Activated CD8-positive, alpha-beta T cell treated with anti-CD3 and anti-CD28 coated beads, Interleukin-2, amount 10 ng/mL, durations not matched to agents 7 days and 5 days (primary cell): ENCODE measurements around the gene KRTAP10-1. TPM values are rescaled to one million over a fixed set of nuclear protein-coding genes. Genes with fewer than 3 reads are reported as not detected.
"Not testable (repeated sequence)": the region's sequence is repeated elsewhere in the genome, so short reads cannot be mapped to it uniquely, and the experiment has no call there.

Experiments used
- ATAC-seq: fragments of 150-1000 bp; cut with Tn5 transposase; one replicate; pipeline ENCODE4 v1.10.0; 2021; ENCODE audit warnings: moderate library complexity
- CTCF ChIA-PET: fragments of 350-600 bp; sonication (Branson Sonifier 250); formaldehyde crosslinking; loops from one replicate; lab custom pipeline; 2021; ENCODE audit warnings: antibody characterized with exemption; lab: Charles Lee
- POLR2A ChIA-PET: fragments of 350-600 bp; sonication (Branson Sonifier 250); formaldehyde crosslinking; loops from one replicate; lab custom pipeline; 2021; ENCODE audit warnings: antibody characterized with exemption; lab: Charles Lee
- DNase-seq: peaks from one replicate; pipeline ENCODE4 v3.0.0-alpha.2; 2020
- H3K27ac Mint-ChIP-seq: one replicate; pipeline ENCODE4 v1.8.0; 2021; ENCODE audit warnings: mild to moderate bottlenecking, mixed read lengths
- H3K27me3 Mint-ChIP-seq: one replicate; pipeline ENCODE4 v1.8.0; 2021; ENCODE audit warnings: low read depth, mixed read lengths
- H3K36me3 Mint-ChIP-seq: one replicate; pipeline ENCODE4 v1.8.0; 2021; ENCODE audit warnings: low read depth, mixed read lengths
- H3K4me1 Mint-ChIP-seq: one replicate; pipeline ENCODE4 v1.8.0; 2021; ENCODE audit warnings: low read depth, mixed read lengths
- H3K4me3 Mint-ChIP-seq: one replicate; pipeline ENCODE4 v1.8.0; 2021; ENCODE audit warnings: mild to moderate bottlenecking, mixed read lengths
- H3K9me3 Mint-ChIP-seq: one replicate; pipeline ENCODE4 v1.8.0; 2022; ENCODE audit warnings: mixed read lengths; ENCODE audit not compliant: insufficient read depth
- total RNA-seq, 2 experiments: library from RNA; stranded (reverse); gene quantifications; one replicate each; pipeline ENCODE4 v1.2.3, GENCODE V29; 2021

The KRTAP10-1 gene
- total RNA-seq, 2 experiments from 2014 or later: not detected

DNA sequence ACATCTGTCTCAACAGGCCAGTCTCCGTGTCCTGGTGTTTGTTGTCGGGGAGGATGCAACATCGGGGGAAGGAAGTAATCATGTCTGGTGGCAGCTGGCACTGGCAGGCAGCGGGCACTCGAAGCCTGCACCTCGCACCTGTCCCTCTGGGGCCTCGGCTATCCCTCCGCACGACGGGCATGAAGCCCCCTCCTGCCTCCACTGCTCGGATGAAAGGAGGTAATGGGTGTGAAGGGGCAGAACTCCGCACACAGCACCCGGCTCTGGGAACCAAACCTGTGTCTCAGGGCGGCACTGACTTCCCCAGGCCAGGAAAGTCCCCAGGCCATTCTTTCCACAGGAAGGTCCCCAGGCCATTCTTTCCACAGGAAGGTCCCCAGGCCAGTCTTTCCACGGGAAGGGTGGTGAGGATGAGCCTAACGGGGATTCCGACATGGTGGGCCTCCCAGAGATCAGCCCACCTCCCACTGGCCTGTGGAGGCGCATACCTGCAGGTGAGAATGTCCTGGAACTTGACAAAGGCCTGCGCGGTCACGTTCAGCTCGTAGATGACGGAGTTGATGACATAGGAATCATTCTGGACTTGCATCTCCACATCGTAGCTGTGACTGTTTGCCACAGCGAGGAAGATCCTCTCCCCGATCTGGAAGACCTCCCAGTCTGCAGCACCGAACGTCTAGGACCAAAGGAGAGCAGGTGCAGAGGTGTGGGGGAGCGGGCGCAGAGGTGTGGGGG is 31.1 kb downstream of the KRTAP10-1 start:
- H3K27ac Mint-ChIP-seq: no peak overlapping the region
- H3K36me3 Mint-ChIP-seq: no peaks in the 10 kb centered on the region
- no peaks in the 10 kb centered on the region for H3K27me3 Mint-ChIP-seq
- no peaks in the 10 kb centered on the region for H3K9me3 Mint-ChIP-seq
- DNase-seq (no peak), ATAC-seq (no peak)
- H3K4me1 Mint-ChIP-seq: peaks cover 6% of the 10 kb centered on the region
- ChIA-PET CTCF (interaction anchor here (0.8 kb wide), 1 partner anchor 284 kb away, joined by 3 read pairs; no protein-coding TSS in a partner anchor), POLR2A (no interaction called here)
- H3K4me3 Mint-ChIP-seq: no peak overlapping the region

DNA sequence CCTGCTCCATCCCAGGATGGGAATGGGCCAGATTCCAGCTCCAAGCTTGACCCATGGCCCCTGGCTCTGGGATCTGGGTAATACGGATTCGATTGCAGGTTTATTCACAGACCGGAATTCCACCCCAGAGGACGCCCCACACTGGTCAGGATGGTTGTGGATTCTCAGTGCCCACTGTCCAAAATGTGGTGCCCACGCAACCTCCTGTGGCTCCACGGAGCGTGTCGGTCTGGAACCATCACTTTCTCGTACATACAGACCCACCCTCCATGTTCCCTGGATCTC is 31.6 kb downstream of the KRTAP10-1 start:
- ChIA-PET CTCF (interaction anchor here (1.4 kb wide), 1 partner anchor 285 kb away, joined by 4 read pairs; no protein-coding TSS in a partner anchor), POLR2A (no interaction called here)
- peaks cover 8% of the 10 kb centered on the region for H3K4me1 Mint-ChIP-seq
- no peak overlapping the region for H3K4me3 Mint-ChIP-seq
- H3K9me3 Mint-ChIP-seq: no peaks in the 10 kb centered on the region
- no peak overlapping the region for H3K27ac Mint-ChIP-seq
- H3K27me3 Mint-ChIP-seq: no peaks in the 10 kb centered on the region
- H3K36me3 Mint-ChIP-seq: no peaks in the 10 kb centered on the region
- DNase-seq: no peak
- ATAC-seq: no peak

DNA sequence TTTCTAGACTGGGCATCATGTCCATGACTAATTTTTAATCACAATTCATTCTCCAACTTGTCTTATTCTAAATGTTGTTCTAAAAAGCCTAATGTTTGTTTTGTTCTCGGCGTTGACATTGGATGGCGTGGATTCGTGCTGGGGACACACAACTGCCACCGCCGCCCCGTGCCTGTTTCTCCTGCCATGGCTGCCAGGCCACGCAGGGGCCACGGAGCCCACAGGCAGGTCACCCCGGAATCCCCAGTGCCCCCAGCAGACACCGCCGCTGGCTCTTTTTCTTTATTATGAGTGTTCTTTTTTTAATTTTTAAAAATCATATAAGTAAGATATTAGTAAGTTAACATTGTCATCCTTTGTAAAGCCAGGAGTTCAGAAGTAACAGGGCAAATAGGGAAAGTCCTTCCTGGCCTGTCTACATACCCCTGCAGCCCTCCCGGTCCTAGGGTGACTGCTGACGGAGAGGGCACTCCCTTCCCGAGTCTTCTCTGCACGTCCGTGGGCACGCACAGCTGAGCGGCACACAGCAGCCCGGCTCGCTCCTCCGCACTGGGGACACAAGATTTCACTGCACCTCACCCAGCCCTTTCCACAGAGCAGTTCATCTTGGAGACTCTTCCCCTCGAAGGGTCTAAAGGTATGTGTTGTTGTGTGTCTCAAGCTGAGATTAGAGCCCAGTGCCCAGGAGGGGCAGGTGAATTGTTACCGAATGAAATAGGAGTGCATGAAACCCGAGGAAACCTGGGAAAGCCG is 32.1 kb downstream of the KRTAP10-1 start:
- ATAC-seq (no peak), DNase-seq (no peak)
- Mint-ChIP-seq H3K27me3 (no peaks in the 10 kb centered on the region), H3K36me3 (no peaks in the 10 kb centered on the region), H3K27ac (no peak overlapping the region), H3K4me3 (no peak overlapping the region), H3K9me3 (no peaks in the 10 kb centered on the region), H3K4me1 (peaks cover 8% of the 10 kb centered on the region)
- ChIA-PET POLR2A (no interaction called here), CTCF (interaction anchor here (1.4 kb wide), 1 partner anchor 286 kb away, joined by 4 read pairs; no protein-coding TSS in a partner anchor)

DNA sequence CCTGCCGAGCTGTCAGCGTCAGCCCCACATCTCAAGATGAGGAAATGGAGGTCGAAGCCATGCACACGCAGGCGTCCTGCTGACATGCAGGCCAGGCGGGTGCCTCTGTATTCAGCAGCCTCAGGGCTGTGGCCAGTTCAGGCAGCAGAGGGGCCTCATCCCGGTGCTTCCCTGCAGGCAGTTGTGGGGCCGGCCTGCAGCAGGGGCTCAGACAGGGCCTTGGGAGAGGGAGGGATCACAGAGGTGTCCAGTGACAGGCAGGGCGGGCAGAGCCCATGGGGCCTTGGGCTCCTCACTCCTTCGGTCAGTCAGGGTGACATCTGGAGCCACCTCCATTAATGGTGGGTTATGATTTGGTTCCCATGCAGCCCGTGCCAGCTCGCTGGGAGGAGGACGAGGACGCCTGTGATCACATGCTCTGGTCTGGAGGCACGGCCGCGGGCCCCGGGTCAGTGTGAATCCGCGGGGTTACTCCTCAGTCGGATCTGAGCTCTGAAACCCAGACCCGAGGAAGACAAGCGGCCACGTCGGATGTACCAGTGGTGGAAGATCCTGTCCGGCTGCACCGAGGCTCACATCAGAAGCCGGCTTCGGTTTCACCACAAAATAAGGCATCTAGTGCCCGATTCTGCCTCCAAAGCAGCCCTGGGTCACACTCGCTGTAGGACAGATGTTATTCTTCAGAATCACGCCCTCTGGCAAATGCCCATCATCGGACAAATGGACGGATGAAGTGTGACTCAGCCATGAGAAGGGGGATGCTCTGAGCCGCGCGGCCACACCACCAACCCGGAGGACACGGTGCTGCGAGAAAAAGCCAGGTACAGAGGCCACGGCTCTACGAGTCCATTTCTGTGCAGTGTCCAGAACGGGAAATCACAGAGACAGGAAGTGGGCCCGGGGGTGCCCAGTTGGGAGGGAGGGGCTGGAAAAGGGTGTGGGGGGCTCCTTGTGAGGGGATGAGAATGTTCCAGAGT is 33.4 kb downstream of the KRTAP10-1 start:
- no peak overlapping the region for H3K4me3 Mint-ChIP-seq
- no peak overlapping the region for H3K27ac Mint-ChIP-seq
- DNase-seq: no peak
- H3K4me1 Mint-ChIP-seq: peaks cover 8% of the 10 kb centered on the region
- ChIA-PET POLR2A (no interaction called here), CTCF (interaction anchor here (1.2 to 1.4 kb wide), 3 partner anchors 18 to 287 kb away, joined by 3 to 6 read pairs (median 4); no protein-coding TSS in a partner anchor)
- no peaks in the 10 kb centered on the region for H3K27me3 Mint-ChIP-seq
- no peak for ATAC-seq
- no peaks in the 10 kb centered on the region for H3K9me3 Mint-ChIP-seq
- H3K36me3 Mint-ChIP-seq: no peaks in the 10 kb centered on the region

DNA sequence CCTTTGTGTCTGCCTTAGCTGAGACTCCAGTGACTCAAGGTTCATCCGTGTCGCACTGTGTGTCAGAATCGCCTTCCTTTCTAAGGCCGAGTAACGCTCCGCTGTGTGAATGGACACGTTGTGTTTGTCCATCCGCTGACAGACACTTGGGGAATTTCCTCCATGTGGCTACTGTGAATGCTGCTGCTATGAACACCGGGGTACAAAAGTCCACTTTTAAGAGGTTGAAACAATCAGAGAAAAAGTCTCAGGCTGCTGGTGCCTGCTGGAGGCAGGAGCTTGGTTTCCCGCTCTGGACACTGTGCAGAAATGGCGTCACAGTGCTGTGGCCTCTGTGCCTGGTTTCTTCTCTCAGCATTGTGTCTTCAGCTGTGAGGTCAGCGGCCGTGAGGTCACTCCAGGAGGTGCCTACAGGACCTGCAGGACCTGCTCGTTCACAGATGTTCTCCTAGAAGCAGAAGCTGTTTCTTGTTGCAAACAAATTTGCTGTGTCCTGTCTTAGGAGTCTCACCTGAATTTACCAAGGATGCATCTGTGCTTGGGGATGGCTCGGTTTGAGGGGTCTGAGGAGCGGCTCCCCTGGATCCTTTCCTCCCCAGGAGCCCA is 34.2 kb downstream of the KRTAP10-1 start:
- H3K27me3 Mint-ChIP-seq: no peaks in the 10 kb centered on the region
- ChIA-PET POLR2A (no interaction called here), CTCF (interaction anchor here (1.2 to 1.3 kb wide), 2 partner anchors 17 to 287 kb away, joined by 3 to 6 read pairs; no protein-coding TSS in a partner anchor)
- ATAC-seq (no peak), DNase-seq (no peak)
- H3K4me1 Mint-ChIP-seq: peaks cover 8% of the 10 kb centered on the region
- H3K36me3 Mint-ChIP-seq: no peaks in the 10 kb centered on the region
- no peak overlapping the region for H3K27ac Mint-ChIP-seq
- no peak overlapping the region for H3K4me3 Mint-ChIP-seq
- no peaks in the 10 kb centered on the region for H3K9me3 Mint-ChIP-seq

DNA sequence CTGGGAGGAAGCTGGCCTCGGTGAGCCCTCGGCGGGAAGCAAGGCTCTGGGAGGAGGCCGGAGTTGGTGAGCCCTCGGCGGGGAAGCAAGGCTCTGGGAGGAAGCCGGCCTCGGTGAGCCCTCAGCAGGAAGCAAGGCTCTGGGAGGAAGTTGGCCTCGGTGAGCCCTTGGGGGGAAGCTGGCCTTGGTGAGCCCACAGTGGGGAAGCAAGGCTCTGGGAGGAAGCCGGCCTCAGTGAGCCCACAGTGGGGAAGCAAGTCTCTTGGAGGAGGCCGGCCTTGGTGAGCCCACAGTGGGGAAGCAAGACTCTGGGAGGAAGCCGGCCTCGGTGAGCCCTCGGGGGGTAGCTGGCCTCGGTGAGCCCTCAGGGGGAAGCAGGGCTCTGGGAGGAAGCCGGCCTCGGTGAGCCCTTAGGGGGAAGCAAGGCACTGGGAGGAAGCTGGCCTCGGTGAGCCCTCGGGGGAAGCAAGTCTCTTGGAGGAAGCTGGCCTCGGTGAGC is 36.0 kb downstream of the KRTAP10-1 start:
- Mint-ChIP-seq H3K27me3 (no peaks in the 10 kb centered on the region), H3K4me3 (no peak overlapping the region), H3K36me3 (no peaks in the 10 kb centered on the region), H3K27ac (peak overlapping the region; percentile 70), H3K9me3 (no peaks in the 10 kb centered on the region), H3K4me1 (peaks cover 7% of the 10 kb centered on the region)
- peak; percentile 31 for DNase-seq
- ChIA-PET CTCF (interaction anchor here (1.5 kb wide), 1 partner anchor 16 kb away, joined by 5 read pairs; no protein-coding TSS in a partner anchor), POLR2A (no interaction called here)
- no peak for ATAC-seq

DNA sequence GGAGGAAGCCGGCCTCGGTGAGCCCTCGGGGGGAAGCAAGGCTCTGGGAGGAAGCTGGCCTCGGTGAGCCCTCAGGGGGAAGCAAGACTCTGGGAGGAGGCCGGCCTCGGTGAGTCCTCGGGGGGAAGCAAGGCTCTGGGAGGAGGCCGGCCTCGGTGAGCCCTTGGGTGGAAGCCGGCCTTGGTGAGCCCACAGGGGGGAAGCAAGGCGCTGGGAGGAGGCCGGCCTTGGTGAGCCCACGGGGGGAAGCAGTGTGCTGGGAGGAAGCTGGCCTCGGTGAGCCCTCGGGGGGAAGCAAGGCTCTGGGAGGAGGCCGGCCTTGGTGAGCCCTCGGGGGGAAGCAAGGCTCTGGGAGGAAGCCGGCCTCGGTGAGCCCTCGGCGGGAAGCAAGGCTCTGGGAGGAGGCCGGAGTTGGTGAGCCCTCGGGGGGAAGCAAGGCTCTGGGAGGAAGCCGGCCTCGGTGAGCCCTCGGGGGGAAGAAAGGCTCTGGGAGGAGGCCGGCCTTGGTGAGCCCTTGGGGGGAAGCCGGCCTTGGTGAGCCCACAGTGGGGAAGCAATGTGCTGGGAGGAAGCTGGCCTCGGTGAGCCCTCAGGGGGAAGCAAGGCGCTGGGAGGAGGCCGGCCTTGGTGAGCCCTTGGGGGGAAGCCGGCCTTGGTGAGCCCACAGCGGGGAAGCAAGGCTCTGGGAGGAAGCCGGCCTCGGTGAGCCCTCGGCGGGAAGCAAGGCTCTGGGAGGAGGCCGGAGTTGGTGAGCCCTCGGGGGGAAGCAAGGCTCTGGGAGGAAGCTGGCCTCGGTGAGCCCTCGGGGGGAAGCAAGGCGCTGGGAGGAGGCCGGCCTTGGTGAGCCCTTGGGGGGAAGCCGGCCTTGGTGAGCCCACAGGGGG is 36.7 kb downstream of the KRTAP10-1 start:
- ATAC-seq, H3K9me3 Mint-ChIP-seq, POLR2A ChIA-PET, H3K27me3 Mint-ChIP-seq, H3K36me3 Mint-ChIP-seq, H3K4me1 Mint-ChIP-seq, DNase-seq, H3K4me3 Mint-ChIP-seq: not testable (repeated sequence)
- CTCF ChIA-PET: interaction anchor here (1.0 to 1.5 kb wide), 2 partner anchors 15 to 240 kb away, joined by 3 to 5 read pairs; no protein-coding TSS in a partner anchor
- peak overlapping the region; percentile 46 for H3K27ac Mint-ChIP-seq

DNA sequence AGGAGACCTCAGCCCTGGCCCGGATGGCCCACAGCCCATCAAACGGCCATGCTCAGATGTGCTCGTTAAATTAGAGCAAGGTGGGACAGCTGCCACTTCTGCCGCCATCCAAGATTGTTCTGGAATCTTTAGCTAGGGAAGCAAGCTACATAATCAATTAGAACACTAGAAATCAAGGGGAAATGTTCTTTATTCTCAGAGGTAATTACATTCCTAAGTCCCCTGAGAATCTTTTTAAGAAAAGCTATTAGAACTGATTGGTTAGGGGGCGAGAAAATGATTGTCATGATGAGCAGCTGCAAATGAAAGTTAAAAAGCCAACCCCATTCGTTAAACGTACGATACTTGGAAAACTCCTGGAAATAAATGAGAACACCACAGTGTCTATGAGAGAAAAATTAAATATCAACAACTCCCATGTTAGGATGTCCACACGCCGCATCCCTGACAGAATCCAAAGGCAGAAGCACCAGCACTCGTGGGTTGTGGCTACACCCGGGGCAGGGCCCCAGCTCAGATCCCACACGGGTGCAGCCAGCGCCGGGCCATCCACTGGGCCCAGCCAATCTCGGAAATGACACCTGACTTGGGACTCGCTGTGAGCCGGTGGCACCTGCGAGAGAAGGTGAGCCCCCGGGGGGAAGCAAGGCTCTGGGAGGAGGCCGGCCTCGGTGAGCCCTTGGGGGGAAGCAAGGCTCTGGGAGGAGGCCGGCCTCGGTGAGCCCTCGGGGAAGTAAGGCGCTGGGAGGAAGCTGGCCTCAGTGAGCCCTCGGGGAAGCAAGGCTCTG is 37.6 kb downstream of the KRTAP10-1 start:
- no peaks in the 10 kb centered on the region for H3K27me3 Mint-ChIP-seq
- CTCF ChIA-PET: interaction anchor here (1.0 to 2.7 kb wide), 3 partner anchors 8 to 291 kb away, joined by 3 to 14 read pairs (median 4); no protein-coding TSS in a partner anchor
- ATAC-seq: no peak
- H3K9me3 Mint-ChIP-seq: no peaks in the 10 kb centered on the region
- no peak for DNase-seq
- H3K4me3 Mint-ChIP-seq: no peak overlapping the region
- peak overlapping the region; percentile 62 for H3K27ac Mint-ChIP-seq
- POLR2A ChIA-PET: no interaction called here
- peaks cover 7% of the 10 kb centered on the region for H3K4me1 Mint-ChIP-seq
- H3K36me3 Mint-ChIP-seq: no peaks in the 10 kb centered on the region

DNA sequence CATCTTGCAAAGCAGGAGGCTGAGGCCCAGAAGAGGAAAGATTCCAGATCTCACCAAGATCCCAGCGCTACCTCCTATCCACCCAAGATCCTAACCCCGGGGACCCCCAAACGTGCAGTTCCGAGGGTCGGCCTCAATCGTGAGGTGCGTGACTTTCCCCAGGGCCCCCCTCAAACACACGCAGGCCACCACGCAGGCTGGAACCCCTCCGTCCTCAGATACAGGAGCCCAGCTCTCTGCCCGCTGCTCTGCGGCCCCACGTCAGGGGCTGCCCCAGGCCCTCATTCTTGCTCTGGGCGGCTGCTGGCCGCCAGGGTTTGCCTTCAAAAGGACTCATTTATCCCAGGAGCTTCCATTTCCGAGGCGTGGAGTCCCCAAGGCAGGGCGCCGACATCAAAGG is 39.9 kb downstream of the KRTAP10-1 start:
- H3K36me3 Mint-ChIP-seq: no peaks in the 10 kb centered on the region
- no peaks in the 10 kb centered on the region for H3K27me3 Mint-ChIP-seq
- H3K4me3 Mint-ChIP-seq: no peak overlapping the region
- no peak for ATAC-seq
- H3K4me1 Mint-ChIP-seq: peaks cover 9% of the 10 kb centered on the region
- no peaks in the 10 kb centered on the region for H3K9me3 Mint-ChIP-seq
- no peak for DNase-seq
- ChIA-PET CTCF (interaction anchor here (1.6 to 2.7 kb wide), 2 partner anchors 10 to 293 kb away, joined by 4 to 14 read pairs; no protein-coding TSS in a partner anchor), POLR2A (no interaction called here)
- no peak overlapping the region for H3K27ac Mint-ChIP-seq

DNA sequence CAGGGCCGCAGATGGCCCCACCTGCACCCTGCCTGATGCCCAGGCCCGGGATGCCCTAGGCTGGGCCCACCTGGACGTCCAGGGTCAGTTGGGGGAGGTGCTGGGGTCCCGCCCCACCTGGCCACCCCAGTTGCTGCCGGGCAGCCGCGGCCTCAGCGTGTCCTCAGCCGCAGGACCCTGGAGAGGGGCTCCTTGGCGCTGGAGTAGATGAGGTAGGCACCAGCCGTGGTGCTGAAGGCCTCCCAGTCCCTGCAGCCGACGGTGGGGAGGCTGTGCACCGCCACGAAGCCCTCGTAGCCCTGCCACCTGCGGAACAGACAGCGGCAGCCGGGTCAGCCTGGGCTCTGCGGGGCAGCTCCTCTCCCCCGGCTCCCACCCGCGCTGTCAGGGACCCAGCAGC is 40.4 kb downstream of the KRTAP10-1 start:
- peaks cover 9% of the 10 kb centered on the region for H3K4me1 Mint-ChIP-seq
- H3K4me3 Mint-ChIP-seq: no peak overlapping the region
- DNase-seq (no peak), ATAC-seq (no peak)
- POLR2A ChIA-PET: no interaction called here
- H3K27me3 Mint-ChIP-seq: no peaks in the 10 kb centered on the region
- no peaks in the 10 kb centered on the region for H3K36me3 Mint-ChIP-seq
- CTCF ChIA-PET: interaction anchor here (1.6 kb wide), 1 partner anchor 11 kb away, joined by 4 read pairs; no protein-coding TSS in a partner anchor
- H3K27ac Mint-ChIP-seq: no peak overlapping the region
- H3K9me3 Mint-ChIP-seq: no peaks in the 10 kb centered on the region
